NCI-H2081 treated with DMSO at 0.1 percent for 48 hours (cell line): ENCODE results near the gene CAMK2B.

Experiments used
- DNase-seq: peaks from one replicate; lab custom pipeline; 2025; lab: John Stamatoyannopoulos, UW

Gene CAMK2B

GRCh38 chr7:44308596-44309270 lies 16.7 kb downstream of the CAMK2B start:
- DNase-seq: no peak

DNA sequence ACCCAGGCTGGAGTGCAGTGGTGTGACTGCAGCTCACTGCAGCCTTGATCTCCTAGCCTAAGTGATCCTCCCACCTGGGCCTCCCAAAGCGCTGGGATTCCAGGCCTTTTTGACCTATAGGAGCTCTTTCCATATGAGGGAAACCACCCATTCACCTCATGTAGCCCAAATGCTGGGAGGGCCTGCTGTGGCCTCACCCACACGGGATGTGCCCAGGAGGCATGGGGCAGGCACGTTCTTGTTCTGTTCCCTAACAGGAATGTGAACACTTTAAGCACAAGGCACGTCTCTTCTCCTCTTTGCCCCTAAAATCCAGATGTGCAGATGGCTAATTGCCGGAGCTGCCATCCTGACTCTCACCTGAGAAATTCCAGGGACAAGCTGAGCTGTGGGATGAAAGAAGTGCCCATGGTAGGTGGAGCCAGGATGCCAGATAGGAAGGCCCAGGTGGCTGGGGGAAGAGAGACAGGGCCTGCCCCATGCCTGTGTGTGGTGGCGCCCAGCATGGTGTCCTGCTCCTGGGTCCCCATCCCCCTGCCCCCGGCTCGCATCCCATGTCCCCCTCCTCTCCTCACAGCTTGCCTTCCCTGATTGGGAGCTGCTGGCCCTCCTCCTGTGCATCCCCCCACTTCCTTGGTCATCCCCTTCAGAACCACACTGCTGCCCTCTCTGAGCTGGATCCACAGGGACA lies 17.3 kb downstream of the CAMK2B start:
- DNase-seq: no peak

GRCh38 chr7:44307301-44307900 lies 18.0 kb downstream of the CAMK2B start:
- DNase-seq: peak; percentile 15

DNA sequence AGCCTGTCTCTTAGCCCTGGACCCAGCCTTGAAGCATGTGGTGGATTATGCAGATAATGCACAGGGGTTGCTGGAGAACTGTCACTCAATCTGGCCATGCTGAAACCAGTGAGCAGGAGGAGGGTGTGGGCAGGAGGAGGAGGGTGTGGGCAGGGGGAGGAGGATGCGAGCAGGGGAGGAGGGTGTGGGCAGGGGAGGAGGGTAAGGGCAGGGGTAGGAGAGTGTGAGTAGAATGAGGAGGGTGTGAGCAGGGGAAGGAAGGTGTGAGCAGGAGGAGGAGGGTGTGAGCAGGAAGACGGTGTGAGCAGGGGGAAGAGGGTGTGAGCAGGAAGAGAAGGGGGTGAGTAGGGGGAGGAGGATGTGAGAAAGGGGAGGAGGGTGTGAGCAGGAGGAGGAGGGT lies 18.8 kb downstream of the CAMK2B start:
- DNase-seq: no peak

- no peak for DNase-seq
Measured at GRCh38 chr7:44305564-44306507, 19.6 kb downstream of the CAMK2B start.

DNA sequence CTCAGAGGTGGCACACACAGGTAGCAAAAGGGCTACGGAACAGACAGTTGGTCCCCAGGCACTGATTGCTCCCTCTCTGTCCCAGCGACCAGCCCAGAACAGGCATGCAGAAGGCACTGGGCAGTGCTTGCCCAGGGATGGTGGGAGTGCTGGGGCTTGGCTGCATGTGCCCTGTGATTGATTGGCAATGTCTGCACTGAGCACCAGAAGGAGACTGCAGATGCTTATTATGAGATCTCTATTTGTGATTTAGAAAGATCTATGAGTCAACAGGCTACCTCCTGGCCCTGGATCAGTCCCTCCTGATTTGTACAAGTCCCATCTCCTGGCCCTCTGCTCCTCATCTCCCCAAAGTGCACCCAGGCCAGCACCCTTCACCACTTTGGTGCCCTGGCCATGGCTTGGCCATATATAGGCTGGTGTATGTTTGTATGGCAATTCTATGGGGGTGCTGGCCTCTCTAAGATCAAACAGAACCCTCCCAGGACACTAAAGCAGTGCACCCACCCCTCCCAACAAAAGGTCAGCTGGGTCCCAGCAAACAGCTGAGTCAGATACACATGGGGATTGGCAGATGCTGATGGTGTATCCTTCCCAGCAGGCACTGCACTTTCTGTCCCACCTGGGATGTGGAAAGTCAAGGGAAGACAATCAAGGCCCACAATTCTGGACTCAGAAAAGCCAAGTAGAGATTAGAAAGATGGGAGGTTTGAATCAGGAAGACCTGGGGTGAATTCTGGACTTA lies 30.9 kb downstream of the CAMK2B start:
- DNase-seq: no peak

DNA sequence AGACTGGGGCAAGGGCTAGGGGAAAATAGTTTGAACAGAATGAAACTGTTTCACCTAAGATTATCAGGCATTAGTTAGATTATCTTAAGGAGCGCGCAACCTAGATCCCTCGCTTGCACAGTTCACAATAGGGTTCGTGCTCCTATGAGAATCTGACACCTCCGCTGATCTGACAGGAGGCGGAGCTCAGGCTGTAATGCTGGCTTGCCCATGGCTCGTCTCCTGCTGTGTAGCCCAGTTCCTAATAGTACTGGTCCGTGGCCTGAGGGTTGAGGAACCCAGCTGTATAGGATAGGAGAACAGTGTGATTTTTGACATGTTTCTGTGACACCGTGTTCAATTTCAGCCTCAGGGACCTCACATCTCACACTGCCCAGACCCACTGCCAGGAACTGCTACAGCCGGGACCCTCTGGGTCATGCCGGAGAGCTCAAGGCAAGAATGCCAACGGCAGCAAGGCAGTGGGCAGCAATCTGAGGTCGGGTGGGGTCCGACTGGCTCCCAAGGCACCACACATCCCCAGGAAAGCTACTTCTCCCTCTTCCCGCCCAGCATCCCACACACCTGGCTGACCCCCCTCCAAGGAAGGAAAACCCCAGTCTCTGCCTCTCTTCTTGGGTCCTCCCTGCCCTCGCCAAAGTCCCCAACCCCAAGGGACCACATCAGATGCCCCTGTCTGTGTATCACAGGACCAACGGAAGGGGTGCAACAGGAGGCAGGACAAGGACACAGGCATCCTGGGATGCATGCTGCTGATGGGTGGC lies 31.7 kb downstream of the CAMK2B start:
- DNase-seq: no peak

DNA sequence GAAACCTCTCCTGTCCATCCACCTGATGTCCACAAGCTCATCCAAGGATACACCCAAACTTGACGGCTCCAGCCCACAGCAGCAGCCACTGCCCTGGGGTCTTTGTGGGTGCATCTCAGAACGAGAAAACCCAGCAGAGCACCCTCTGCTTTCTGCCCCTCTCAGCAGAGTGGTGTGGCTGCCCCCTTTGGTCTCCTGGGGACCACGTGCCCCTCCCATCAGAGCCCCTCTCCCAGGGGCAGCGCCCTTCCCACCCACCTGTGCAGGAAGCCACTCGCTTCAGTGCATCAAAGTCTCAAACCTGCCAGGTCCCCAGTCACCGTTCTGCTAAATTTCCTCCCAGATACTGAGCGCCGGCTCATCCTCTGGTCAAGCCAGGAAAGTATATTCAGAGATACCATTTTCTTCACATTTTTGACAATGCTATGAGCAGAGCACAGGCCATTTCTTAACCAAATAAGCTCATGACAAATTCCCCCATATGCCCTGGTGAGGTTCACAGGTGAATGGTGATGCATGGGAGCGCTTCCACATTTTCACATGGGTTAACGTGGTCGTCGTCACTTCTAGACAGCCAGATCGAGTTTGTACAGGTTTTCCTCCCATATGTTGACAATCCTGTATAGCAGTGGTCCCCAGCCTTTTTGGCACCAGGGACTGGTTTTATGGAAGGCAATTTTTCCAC lies 32.4 kb downstream of the CAMK2B start:
- DNase-seq: no peak

GRCh38 chr7:44292420-44292817 lies 33.0 kb downstream of the CAMK2B start:
- no peak for DNase-seq

GRCh38 chr7:44291733-44292419 lies 33.5 kb downstream of the CAMK2B start:
- no peak for DNase-seq

DNA sequence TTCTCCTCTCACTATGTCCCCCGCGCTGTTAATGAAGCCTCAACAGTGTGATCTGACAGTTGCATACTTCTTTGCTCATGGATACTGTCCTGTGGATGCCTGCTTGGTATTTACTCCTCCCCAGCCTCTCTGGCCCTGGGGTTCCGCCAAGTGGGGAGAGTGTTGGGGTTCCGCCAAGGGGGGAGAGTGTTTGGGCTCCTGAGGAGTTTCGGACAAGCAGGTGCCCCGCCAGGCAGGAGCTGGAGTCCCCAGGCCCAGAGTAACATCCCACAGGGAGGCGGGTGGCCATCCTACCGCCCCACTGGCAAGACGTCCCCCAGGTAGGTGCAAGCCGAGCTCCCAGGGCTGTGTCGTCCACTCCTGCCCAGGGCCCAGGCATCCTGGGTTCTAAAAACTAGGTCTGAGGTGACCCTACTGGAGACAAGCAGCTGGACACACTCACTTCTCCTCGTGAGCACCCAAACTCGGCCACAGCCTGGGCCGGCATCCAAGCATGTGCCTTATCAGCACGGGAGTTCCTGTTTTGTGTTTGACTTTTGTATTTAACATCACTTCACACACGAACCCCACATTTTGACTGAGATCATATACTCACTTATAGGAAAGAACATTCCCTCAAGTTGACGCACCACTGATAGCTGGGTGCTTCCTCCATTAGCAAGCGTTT lies 34.2 kb downstream of the CAMK2B start:
- no peak for DNase-seq

DNA sequence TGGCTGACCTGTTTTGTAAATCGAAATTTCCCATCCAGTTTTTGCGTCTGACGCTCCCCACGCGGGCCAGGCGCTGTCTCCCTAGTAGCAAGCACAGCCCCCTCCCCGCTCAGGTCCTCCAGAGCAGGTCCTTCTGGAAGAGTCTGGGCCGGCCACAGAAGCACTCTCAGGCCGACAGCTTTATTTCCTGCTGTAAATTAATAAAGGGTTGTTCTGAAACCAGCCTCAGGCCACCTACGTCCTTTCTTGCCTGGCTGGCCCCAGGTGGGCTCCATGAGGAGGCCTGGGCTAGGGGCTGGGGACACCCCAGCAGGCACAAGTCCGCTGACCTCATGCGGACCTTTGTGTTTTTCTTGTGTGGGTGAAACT lies 35.2 kb downstream of the CAMK2B start:
- DNase-seq: no peak

DNA sequence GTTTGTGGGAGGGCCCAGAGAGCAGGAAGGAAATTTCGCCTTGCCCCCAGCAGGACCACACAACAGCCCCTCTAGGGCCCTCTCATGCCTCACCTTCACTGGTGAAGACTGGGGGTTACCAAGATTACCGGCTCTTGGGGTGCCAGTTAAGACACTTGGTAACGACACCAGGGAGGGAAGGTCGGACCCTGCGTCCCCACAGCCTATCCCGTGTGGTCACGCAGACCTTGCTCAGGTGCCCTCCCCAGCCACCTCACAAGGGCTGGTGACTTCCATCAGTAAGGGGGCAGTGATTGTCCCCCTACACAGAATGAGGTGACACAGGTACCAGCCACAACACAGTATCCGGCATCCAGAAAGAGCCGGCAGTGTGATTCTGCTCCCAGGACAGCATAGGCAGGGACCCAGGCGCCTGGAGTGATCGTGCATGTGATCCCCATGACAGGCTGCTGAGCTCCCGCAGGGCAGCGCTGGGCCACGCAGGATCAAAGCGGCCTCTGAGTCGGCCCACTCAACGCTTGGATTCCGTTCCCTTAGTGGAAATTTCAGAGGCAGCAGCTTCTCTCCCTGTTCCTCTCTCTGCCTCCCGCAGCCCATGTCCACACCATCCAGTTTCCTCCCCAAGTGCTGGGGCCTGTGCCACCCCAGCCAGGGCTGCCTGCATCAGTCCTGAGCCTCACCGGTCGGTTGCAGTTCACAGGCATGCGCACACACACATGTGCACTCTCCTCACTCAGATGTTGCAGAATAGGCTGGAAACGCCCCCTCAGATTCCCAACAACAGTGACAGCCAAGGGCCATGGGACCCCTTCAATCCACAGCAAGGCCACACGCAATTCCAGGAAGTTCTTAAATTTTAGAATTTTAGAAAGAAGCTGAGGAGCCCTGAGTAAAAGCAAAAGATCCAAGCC lies 35.8 kb downstream of the CAMK2B start:
- DNase-seq: no peak

- no peak for DNase-seq
Measured at GRCh38 chr7:44288811-44289340, 36.5 kb downstream of the CAMK2B start.

DNA sequence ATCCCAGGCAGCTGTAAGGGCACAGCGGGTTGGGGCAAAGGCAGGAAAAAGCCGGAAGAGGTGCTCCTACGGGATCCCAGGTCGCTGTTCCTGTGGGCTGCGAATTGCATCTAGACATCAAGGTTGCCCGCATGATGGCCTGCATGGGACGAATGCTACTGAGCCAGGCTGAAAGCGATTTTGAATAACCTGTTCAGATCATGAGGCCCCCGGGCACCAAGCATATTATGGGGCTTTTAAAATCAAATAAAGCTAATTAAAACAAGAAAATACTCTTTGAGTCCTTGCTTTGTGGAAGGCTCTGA lies 37.1 kb downstream of the CAMK2B start:
- DNase-seq: no peak

- DNase-seq: no peak
Measured at GRCh38 chr7:44287488-44288380, 37.7 kb downstream of the CAMK2B start.
